Frontal cortex (tissue), 4 donors: ENCODE results near the gene SSUH2. TPM values are rescaled to one million over a fixed set of nuclear protein-coding genes. Genes with fewer than 3 reads are reported as not detected.
A peak's percentile ranks its signal among the peaks of the same experiment; 100 is the strongest.

Source experiments
- DNase-seq, 2 donors: peaks; one replicate each; pipeline ENCODE4 v3.0.0; 2012; ENCODE audit warnings: low spot score in 2 of 2
- FAIRE-seq: peaks from 2 replicates; lab custom pipeline; 2012; peaks lifted over from hg19 to GRCh38; lab: Jason Lieb, UNC
- total RNA-seq: library from RNA; depleted of rRNA; stranded (reverse); fragments of >200 nt; gene quantifications from one replicate; pipeline ENCODE4 v1.2.3, GENCODE V29; 2014
- donor health status: control.
- donor health status: control.
- donor health status: control.

SSUH2 gene
- total RNA-seq, 1 donor from 2014 or later = 0.41 TPM

- DNase-seq = no peak
- FAIRE-seq = no peak
Measured at GRCh38 chr3:8645712-8646111, 1.1 kb upstream of the SSUH2 start.

GRCh38 chr3:8643693-8644365, 769 bp downstream of the SSUH2 start:
- DNase-seq (no peak), FAIRE-seq (no peak)

GRCh38 chr3:8642001-8642400, 2.6 kb downstream of the SSUH2 start:
- DNase-seq (no peak), FAIRE-seq (no peak)

GRCh38 chr3:8641472-8641871, 3.1 kb downstream of the SSUH2 start:
- no peak for FAIRE-seq

GRCh38 chr3:8640223-8640622, 4.4 kb downstream of the SSUH2 start:
- DNase-seq = no peak
- no peak for FAIRE-seq

More at GRCh38 chr3:8641472-8641871, 3.1 kb downstream of the SSUH2 start:
- no peak for DNase-seq

- FAIRE-seq (no peak), DNase-seq (no peak)
Measured at GRCh38 chr3:8639659-8640000, 5.0 kb downstream of the SSUH2 start.

GRCh38 chr3:8638994-8639658, 5.5 kb downstream of the SSUH2 start:
- FAIRE-seq = no peak

GRCh38 chr3:8637348-8637747, 7.2 kb downstream of the SSUH2 start:
- DNase-seq = no peak
- no peak for FAIRE-seq

More at GRCh38 chr3:8638994-8639658, 5.5 kb downstream of the SSUH2 start:
- DNase-seq = no peak

- FAIRE-seq = no peak
- no peak for DNase-seq
Measured at GRCh38 chr3:8635631-8636030, 9.0 kb downstream of the SSUH2 start.

- FAIRE-seq (no peak), DNase-seq (no peak)
Measured at GRCh38 chr3:8635125-8635524, 9.5 kb downstream of the SSUH2 start.

GRCh38 chr3:8632402-8633237, 12.0 kb downstream of the SSUH2 start:
- DNase-seq (no peak), FAIRE-seq (no peak)

GRCh38 chr3:8631661-8632060, 12.9 kb downstream of the SSUH2 start:
- FAIRE-seq = no peak
- no peak for DNase-seq

- peak in 1 of 2 donors; percentile 28 for DNase-seq
- no peak for FAIRE-seq
Measured at GRCh38 chr3:8629151-8630021, 15.2 kb downstream of the SSUH2 start.

GRCh38 chr3:8627949-8628348, 16.6 kb downstream of the SSUH2 start:
- FAIRE-seq (no peak), DNase-seq (no peak)

- FAIRE-seq = no peak
- DNase-seq = no peak
Measured at GRCh38 chr3:8627201-8627940, 17.2 kb downstream of the SSUH2 start.

- FAIRE-seq = no peak
- no peak for DNase-seq
Measured at GRCh38 chr3:8625991-8626390, 18.6 kb downstream of the SSUH2 start.

GRCh38 chr3:8624612-8625011, 20.0 kb downstream of the SSUH2 start:
- DNase-seq = no peak
- no peak for FAIRE-seq

- DNase-seq (no peak), FAIRE-seq (no peak)
Measured at GRCh38 chr3:8623741-8624140, 20.9 kb downstream of the SSUH2 start.
